ENCODE results near the gene TMEM125.

TMEM125 gene

DNA sequence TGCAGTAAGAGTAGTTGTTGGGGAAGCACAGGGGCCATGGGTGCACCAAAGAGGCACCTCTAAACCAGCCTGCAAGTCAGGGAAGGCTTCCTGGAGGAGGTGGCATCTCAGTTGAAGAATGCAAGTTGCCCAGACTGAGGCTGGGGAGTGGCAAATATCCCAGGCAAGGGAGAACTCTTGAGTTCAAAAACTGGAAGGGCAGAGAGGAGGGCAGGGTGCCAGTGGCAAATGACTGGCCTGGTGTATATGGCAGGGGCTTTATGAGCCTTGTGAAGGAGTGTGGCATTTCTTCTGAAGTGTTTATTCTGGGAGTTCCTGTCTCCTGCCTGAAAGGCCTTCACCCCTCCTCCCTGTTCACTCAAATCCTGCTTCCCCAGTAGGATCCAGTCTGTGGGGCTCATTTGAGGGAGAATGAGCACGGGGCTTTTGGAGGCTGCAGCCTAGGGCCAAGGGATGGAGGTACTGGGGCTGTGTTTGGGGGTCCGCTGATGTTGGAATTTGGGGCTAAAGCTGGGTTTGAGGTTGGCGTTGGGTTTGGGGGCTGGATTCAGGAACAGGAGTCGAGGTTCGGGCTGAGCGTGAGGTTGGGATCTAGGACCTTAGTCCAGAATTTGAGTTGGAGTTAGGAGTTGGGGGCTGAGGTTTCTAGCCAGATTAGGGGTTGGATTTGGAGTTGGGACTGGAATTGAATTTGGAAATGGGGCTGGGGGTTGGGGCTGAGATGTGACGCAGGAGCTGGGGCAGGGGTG is at the start of gene TMEM125:
Gene TMEM125, plus strand, starts transcription at position 357 of the 749 bp plus-strand sequence. CDS start 2,740 bp downstream, outside the sequence.
- DNase-seq (ENCODE audit: low spot score) = no peak

DNA sequence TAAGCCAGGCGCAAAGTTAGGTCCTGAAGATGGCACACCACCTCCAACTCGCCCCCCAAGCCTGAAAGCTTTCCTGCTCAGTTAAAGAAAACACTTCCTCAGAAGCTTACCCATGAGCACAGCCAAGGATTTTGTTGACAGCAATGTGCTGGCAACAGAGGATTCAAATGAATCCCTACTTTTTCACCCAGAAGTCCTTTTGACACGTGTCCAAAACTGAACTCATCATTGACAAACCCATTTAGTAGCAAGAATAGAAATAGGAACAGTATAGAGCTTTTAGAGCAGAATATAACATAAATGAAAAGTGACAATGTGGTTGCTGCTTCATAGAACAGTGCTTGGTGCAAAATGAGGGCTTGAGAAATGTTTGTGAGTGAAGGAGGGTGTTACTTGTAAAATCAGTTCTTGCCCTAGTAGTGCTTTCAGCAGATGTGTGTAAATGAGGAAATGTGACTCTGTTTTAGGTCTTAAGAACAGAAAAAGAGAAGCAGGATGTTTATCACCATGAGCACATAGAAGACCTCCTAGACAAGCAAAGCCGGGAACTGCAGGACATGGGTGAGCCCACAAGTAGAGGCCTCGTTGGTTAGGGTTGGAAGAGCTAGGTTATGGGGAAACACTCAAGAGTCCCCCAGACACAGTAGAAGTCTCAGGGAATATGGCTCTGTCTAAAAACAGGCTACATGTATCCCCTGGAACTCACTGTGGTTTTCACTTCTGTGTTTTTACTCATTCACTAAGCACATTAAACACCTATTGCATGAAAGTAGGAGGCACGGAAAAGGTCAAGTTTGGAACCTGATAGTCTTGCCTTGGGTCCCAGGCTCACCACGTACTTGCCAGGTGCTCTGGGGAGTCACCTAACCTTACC is 48.6 kb upstream of the TMEM125 start:
- no peak for DNase-seq (ENCODE audit: low spot score)

GRCh38 chr1:43221797-43222196 is 48.0 kb upstream of the TMEM125 start:
- DNase-seq (ENCODE audit: low spot score) = no peak

DNA sequence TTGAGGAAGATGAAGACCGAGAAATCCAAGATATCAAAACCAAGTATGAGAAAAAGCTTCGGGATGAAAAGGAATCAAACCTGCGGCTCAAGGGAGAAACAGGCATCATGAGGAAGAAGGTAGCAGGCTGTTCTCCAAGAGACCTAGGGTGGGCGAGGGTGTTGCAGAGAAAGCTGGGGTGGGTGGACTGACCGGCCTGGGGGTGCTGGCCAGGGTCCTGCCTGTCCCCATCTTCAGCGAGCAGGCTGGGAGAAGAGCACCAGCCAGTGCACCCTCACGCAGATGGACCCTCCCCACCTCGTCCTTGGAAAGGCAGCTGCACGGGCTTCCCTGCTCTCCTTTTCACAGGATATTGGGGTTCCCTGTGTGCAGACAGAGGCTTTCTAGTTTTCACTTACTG is 46.9 kb upstream of the TMEM125 start:
- DNase-seq (ENCODE audit: low spot score) = no peak

GRCh38 chr1:43225168-43225567 is 44.6 kb upstream of the TMEM125 start:
- DNase-seq (ENCODE audit: low spot score) = no peak

DNA sequence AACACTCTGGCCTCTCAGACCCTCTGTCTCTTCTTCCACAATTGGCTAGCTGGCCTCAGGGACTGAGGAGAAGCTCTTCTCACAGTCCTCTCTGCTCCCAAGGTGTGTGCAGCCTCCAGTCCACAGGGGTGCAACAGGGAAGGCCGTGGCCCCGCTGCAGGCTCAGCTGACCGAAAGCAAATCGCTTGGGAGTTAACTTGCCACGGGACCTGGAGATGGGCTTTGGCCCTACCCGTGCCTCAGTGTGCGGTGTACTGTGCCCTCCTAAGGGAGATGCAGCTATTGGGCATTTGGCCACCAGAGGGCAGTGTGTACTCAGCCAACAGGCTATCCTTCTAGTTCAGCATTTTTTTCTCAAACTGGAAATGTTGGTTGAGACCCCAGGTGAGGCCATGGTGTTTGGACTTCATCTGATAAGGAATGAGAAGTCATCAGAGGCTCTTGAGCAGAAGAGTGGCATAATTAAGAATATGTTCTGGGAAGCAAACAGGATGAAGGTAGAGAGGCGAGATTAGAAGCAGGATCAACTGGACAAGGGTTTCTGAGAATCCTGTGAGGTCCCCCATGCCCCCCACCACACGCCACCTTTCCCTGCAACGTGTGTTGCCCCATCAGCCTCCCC is 42.5 kb upstream of the TMEM125 start:
- DNase-seq (ENCODE audit: low spot score) = peak; percentile 58

DNA sequence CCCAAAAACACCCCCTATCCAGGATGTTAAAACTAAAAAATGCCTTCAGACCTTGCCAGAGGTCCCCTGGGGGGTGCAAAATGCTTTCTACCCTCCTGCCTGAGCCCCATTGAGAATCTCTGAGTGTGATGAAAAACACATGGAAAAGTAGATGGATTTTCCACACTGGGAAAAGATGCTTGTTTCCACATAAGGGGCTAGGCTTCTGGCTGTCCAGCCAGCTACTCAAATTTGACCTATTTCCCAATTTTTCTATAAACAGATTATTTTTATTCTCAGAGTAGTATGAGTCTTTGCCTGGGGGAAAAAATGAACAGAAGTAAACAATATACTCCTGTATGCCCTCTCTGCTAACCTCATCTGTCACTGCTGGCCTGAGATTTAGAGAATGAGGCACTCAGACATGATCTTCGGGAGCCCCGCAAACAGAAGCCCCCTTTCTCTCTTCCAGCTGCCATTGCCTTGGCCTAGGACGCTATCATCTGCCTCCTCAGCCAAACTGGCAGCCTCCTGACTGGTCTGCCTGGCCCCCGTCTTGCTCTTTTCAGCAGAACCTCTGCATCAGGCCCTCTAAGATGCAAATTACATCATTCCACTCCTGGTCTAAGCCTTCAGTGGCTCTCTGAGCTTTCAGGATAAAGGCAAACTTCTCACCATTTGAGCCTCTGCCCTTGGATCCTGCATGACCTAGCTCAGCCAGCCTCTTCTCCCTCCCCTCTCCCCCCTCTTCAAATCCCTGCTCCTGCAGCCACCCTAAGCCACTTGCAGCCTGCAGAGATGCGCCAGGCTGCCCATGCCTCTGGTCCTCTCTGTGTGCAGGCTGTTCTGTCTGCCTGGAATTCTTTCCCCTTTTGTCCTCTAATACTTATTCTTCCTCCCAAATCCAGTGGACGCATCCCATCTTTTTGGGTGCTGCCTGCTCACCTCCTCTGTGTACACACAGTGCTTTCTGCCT is 39.7 kb upstream of the TMEM125 start:
- no peak for DNase-seq (ENCODE audit: low spot score)

DNA sequence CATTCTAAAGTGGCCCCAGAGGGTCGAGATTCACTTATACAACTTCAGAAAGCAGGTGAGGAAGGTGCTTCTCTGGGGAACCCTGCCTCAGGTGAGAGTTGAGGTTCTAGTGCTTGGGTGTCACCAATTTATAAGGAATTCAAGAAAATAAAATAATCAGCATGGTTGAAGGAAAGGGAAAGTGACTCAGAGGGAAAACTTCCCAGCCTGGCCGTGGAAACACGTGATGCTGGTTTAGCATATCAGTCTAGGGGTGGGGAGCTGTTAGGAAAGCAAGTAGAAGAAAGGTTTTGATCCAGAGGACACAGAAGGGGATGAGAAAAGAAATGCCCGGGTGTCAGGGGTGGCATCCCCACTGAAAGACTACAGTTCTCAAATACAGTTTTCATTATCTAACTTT is 37.7 kb upstream of the TMEM125 start:
- no peak for DNase-seq (ENCODE audit: low spot score)

- DNase-seq (ENCODE audit: low spot score) = no peak
Measured at GRCh38 chr1:43232482-43232881, 37.3 kb upstream of the TMEM125 start.

DNA sequence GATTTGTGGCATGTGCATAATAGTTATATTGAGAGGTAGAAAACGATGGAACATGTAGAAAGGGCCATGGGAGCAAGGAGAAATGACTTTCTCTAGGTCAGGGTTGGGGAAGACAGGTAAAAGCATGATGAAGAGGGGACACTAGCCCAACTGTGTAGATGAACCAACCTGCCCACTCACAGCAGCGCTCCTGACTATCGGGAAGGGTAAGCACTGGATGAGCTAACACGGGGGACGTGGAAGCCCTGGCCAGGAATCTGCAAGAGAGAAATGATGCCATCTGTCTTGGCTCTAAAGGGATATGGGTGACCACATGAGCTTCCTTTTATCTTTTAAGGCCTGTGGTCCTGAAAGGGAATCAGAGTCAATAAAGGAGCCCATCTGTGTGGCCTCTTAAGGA is 36.2 kb upstream of the TMEM125 start:
- no peak for DNase-seq (ENCODE audit: low spot score)

GRCh38 chr1:43234267-43234666 is 35.5 kb upstream of the TMEM125 start:
- no peak for DNase-seq (ENCODE audit: low spot score)

GRCh38 chr1:43235040-43235439 is 34.7 kb upstream of the TMEM125 start:
- DNase-seq (ENCODE audit: low spot score) = no peak

- no peak for DNase-seq (ENCODE audit: low spot score)
Measured at GRCh38 chr1:43235451-43236121, 34.2 kb upstream of the TMEM125 start.

DNA sequence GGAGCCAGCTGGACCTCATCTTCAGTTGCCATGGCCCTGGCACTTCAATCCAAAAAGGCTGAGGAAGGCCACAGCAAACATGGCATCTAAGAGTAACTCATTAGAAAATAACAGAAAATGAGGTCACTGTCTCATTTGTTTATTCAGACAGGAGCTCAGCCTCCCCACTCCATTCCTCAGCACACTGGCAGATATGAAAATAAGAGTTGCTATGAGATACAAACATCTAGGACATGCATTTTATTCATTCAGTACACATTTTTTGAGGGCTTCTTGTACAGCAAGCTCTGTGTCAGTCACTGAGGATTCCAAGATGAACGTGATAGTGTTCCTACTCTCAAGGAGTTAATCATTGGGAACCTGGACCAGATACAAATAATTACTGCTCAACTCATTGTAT is 32.7 kb upstream of the TMEM125 start:
- no peak for DNase-seq (ENCODE audit: low spot score)

DNA sequence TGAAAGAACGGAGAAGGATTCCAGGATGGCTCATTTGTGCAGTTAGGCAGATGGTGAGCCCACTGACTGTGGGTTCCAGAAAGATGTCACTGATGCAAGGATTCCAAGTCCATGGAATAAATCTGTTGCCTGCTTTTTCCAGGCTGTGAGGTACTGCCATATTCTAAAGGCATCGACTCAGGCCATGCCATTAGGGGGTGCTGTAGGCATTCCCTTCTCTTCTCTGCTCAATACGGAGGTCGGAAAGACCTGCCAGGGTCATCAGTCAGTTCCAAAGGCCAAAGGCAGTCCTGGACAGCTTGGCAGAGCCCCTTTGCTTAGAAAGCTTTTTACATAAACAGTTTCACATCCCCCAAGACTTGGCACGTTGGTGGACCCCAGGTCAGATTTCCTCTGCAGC is 31.7 kb upstream of the TMEM125 start:
- DNase-seq (ENCODE audit: low spot score) = peak; percentile 76

- no peak for DNase-seq (ENCODE audit: low spot score)
Measured at GRCh38 chr1:43238991-43239469, 30.8 kb upstream of the TMEM125 start.

GRCh38 chr1:43239484-43239883 is 30.3 kb upstream of the TMEM125 start:
- no peak for DNase-seq (ENCODE audit: low spot score)

DNA sequence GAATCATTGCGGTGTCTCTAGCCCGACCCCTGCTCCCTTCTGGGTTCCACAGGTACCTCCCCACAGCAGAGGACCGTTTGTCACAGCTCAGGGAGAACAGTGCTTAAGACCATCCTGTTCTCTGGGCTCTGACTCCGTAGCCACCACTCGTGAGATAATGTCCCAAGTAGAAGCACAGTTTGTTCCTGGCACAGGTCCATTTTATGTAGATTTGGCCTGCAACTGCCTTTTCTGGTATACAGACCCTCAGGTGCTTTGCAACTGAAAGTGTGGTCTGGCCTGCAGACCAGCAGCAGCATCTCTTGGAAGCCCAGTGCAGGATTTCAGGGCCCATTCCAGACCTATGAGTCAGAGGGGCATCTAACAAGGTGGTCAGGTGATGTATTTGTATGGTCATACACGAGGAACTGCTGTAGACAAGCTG is 28.4 kb upstream of the TMEM125 start:
- peak; percentile 38 for DNase-seq (ENCODE audit: low spot score)

DNA sequence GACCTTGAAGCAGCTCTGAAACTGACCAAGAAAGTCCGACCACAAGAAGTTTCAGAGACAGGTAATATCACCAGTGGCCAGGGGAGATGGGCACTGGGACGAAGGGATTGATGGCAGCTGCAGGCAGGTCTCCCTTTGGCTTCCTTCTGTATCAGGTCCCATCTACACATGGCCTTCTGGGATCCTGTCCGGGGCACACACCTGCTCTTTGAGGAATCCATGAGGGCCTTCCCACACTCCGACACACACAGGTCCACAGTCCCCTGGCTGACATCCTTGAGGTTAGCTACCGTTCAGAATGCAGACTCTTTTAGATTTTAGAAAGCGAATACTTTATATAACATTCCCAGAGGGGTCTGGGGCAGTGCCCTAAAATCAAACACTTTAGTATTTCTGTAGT is 26.5 kb upstream of the TMEM125 start:
- DNase-seq (ENCODE audit: low spot score) = no peak

GRCh38 chr1:43246466-43247213 is 23.1 kb upstream of the TMEM125 start:
- no peak for DNase-seq (ENCODE audit: low spot score)

Measured in COLO829 (cell line).